ENCODE measurements around the gene ELMOD3.
"Not testable (repeated sequence)": the region's sequence is repeated elsewhere in the genome, so short reads cannot be mapped to it uniquely, and the experiment has no call there.

Gene ELMOD3

GRCh38 chr2:85369500-85369899 is 14.9 kb downstream of the ELMOD3 start:
- peak overlapping the region; percentile 73 for H3K27ac ChIP-seq
- TF ChIP-seq, protein P1, sequence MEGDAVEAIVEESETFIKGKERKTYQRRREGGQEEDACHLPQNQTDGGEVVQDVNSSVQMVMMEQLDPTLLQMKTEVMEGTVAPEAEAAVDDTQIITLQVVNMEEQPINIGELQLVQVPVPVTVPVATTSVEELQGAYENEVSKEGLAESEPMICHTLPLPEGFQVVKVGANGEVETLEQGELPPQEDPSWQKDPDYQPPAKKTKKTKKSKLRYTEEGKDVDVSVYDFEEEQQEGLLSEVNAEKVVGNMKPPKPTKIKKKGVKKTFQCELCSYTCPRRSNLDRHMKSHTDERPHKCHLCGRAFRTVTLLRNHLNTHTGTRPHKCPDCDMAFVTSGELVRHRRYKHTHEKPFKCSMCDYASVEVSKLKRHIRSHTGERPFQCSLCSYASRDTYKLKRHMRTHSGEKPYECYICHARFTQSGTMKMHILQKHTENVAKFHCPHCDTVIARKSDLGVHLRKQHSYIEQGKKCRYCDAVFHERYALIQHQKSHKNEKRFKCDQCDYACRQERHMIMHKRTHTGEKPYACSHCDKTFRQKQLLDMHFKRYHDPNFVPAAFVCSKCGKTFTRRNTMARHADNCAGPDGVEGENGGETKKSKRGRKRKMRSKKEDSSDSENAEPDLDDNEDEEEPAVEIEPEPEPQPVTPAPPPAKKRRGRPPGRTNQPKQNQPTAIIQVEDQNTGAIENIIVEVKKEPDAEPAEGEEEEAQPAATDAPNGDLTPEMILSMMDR (conservative IDR thresholded peaks at IDR 0.05): no peak
- TF ChIP-seq ZFX (IDR thresholded peaks at IDR 0.05): no peak

DNA sequence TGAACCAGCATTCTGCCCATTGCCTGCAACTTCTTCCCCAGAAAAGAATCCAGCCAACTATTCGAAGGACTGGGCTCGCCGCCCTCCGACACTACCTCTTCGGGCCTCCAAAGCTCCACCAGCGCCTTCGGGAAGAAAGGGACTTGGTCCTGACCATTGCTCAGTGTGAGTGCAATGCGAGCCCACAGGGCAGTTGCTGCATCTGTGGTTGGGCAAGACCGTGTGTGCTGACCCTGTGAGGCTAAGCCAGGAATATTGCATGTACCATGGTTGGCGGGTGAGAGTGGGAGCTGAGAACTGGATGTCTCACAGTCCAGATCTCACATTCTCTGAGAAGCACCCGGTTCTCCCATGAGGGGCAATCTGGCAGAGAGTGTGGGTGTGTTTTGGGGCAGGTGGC is 16.5 kb downstream of the ELMOD3 start:
- no peak overlapping the region for H3K27ac ChIP-seq
- no peak for TF ChIP-seq ZFX (IDR thresholded peaks at IDR 0.05)
- TF ChIP-seq, protein P1 (conservative IDR thresholded peaks at IDR 0.05): no peak

GRCh38 chr2:85376291-85377065 is 21.9 kb downstream of the ELMOD3 start:
- TF ChIP-seq, protein P1 (conservative IDR thresholded peaks at IDR 0.05): no peak
- TF ChIP-seq ZFX (IDR thresholded peaks at IDR 0.05): no peak
- no peak overlapping the region for H3K27ac ChIP-seq

DNA sequence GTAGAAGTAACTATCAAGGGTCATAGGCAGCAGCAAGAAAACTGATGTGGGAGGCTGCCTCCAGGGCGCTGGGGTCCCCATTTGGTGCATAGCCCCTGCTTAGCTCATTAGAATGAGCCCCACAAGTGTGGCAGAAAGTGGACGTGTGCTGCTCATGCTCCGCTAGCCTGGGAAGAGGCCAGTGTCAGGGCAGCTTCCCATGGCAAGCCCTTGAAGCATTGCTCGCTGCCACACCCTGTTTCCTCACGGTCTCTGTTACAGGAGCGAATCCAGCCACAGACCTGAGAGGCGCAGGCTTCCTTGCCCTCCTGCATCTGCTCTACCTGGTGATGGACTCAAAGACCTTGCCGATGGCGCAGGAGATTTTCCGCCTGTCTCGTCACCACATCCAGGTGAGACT is 22.5 kb downstream of the ELMOD3 start:
- no peak overlapping the region for H3K27ac ChIP-seq
- no peak for TF ChIP-seq ZFX (IDR thresholded peaks at IDR 0.05)

- H3K27ac ChIP-seq: no peak overlapping the region
- no peak for TF ChIP-seq ZFX (IDR thresholded peaks at IDR 0.05)
- TF ChIP-seq, protein P1 (conservative IDR thresholded peaks at IDR 0.05): no peak
Measured at GRCh38 chr2:85378257-85378656, 23.7 kb downstream of the ELMOD3 start.

DNA sequence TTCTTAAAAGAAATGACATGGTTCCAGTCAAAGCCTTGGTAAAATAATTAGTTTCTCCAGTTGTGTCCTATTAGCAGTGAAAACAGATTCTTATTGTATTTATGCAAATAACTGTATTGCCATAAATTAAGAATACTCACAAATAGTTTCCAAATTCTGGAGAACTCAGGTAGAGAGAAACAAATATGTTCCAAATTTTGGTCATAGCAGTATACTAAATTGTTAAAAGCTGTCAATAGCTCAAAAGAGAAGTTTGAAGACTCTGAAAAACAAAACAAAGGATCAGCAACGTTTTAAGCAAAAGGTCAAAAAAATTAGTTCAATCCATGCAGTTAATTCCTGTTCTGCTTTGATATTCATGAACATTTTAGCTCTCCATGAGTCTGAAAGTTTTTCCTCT is 25.5 kb downstream of the ELMOD3 start:
- TF ChIP-seq, protein P1 (conservative IDR thresholded peaks at IDR 0.05): no peak
- no peak for TF ChIP-seq ZFX (IDR thresholded peaks at IDR 0.05)
- H3K27ac ChIP-seq: no peak overlapping the region

- H3K27ac ChIP-seq: not testable (repeated sequence)
Measured at GRCh38 chr2:85383151-85383550, 28.6 kb downstream of the ELMOD3 start.

DNA sequence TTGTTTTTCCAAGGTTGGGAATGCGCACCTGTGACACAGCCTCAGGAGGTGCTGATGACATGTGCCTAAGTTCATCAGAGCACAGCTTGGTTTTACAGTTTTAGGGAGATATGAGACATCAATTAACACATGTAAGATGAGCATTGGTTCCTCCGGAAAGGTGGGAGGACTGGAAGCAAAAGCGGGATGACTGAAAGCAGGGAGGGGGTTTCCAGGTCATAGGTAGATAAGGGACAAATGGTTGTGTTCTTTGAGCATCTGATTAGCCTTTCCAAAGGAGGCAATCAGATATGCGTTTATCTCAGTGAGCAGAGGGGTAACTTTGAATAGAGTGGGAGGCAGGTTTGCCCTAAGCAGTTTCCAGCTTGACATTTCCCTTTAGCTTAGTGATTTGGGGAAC is 29.3 kb downstream of the ELMOD3 start:
- TF ChIP-seq, protein P1 (conservative IDR thresholded peaks at IDR 0.05): no peak
- no peak for TF ChIP-seq ZFX (IDR thresholded peaks at IDR 0.05)
- H3K27ac ChIP-seq: no peak overlapping the region
